GM12873 (cell line): ENCODE measurements around the gene MYOCD.

Experiments used
- TF ChIP-seq, protein P1 (sequence below): IDR thresholded peaks from 2 replicates; pipeline ENCODE4 v1.5.1; 2012; ENCODE audit warnings: low read depth, mild to moderate bottlenecking, moderate library complexity, low read length, control low read depth; ENCODE audit not compliant: insufficient read depth; ENCODE audit errors: missing control alignments

MYOCD gene

DNA sequence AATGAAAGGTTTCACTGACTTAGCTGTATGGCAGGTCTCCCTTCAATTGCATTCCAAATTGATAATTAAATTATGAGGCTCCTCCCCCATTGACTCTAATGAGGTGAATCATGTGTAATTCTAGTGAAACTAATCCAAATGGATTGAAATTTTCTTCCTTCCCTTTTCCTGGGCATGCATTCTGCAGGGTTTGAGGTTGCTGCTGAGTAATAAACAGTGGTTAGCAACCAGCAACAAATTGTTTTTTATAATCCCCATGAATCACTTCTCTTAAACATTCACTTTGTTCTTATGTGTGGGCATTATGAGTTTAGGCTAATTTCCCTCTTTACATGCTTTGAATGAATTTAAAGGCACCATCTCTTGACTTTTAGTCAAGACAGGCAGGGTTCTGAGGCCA is 43.4 kb downstream of the MYOCD start:
- TF ChIP-seq, protein P1, sequence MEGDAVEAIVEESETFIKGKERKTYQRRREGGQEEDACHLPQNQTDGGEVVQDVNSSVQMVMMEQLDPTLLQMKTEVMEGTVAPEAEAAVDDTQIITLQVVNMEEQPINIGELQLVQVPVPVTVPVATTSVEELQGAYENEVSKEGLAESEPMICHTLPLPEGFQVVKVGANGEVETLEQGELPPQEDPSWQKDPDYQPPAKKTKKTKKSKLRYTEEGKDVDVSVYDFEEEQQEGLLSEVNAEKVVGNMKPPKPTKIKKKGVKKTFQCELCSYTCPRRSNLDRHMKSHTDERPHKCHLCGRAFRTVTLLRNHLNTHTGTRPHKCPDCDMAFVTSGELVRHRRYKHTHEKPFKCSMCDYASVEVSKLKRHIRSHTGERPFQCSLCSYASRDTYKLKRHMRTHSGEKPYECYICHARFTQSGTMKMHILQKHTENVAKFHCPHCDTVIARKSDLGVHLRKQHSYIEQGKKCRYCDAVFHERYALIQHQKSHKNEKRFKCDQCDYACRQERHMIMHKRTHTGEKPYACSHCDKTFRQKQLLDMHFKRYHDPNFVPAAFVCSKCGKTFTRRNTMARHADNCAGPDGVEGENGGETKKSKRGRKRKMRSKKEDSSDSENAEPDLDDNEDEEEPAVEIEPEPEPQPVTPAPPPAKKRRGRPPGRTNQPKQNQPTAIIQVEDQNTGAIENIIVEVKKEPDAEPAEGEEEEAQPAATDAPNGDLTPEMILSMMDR = no peak

DNA sequence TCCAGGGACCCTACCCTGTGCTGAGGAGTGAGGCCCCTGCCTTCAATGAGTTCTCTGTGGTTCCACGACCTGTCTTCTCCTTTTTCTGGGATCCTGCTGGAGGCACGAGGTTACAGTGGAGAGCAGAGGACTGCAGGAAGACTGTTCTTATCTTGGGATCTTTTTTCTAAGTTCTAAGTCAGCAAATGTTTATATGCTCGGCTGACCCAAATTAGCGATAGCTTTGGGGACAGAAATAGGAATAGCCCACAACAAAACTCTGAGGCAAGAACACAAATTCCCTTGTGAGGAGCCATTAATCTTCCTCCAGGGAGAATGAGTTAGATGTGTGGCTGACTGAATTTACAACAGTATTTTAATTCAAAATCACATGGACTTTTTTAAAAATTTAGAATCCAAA is 46.7 kb downstream of the MYOCD start:
- TF ChIP-seq, protein P1 = no peak

DNA sequence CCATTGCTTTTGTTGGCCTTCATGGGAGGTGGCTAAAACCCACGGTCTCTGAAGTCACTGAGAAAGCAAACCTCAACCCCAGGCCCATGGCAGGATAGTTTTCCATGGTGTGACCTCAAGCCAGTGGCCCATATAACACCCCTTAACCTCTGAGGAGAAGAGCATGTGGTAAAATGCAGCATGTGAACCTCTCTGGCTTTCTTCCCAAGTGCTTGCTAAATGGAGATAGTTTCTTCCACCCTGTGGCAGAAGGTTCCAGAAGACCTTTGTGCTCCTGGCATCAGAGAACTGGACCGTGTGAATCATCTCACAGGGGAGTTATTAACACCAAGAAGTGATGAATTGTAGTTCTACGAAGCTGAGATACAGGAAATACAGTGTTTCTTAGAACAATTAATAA is 47.3 kb downstream of the MYOCD start:
- TF ChIP-seq, protein P1 = no peak

DNA sequence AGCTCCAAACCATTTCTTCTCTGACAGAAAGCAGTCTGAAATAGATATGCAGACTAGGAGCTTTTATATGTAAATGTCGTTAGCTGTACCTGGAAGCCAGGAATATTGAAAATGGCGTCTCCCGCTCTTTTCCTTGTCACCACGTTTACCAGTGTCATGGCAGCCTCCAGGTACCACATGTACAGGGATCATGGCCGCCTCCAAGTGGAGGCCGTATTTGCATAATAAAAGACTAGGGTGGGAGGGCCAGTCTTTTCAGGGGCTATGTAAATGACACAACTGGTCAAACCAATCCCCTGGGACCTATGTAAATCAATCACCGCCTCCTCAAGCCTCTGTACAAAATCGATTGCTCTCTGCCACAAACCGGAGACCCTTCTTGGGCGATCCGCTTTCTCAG is 54.3 kb downstream of the MYOCD start:
- TF ChIP-seq, protein P1 = no peak

DNA sequence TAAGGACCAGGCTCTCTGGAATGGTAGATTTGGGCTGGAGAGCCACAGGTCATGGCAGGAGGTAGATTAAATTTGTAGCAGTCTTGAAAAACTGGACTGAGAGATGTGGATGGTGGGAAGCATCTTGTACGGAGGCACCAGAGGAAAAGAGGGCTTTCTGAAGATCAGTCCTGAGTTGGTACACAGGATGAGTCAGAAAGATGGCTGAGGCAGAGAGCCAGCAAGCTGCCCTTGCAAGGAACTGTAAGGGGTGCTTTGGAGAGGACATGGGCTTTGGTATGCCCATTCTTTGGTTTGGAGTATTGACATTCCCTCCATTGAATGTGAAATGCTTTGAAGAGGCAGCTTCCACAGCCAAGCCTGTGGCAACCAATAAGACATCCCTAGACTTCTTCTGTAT is 55.9 kb downstream of the MYOCD start:
- TF ChIP-seq, protein P1 = no peak

DNA sequence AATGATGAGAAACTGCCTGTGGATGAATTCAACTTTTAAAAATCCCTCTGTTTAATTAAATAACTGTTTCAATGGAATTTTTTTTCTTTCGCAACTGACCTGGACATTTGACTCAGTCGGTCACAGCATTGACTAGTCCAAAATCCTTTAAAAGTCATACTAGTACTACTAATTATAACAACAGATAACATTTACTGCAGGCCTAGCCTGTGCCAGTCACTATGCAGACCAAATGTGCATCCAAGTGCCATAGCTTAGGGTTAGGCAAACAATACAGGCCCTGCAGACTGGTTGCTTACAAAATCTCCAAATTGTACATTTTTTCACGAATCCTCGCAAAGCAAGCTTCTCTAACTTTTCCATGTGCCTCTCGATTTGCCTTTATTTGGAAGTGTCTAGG is 56.6 kb downstream of the MYOCD start:
- TF ChIP-seq, protein P1 = no peak

DNA sequence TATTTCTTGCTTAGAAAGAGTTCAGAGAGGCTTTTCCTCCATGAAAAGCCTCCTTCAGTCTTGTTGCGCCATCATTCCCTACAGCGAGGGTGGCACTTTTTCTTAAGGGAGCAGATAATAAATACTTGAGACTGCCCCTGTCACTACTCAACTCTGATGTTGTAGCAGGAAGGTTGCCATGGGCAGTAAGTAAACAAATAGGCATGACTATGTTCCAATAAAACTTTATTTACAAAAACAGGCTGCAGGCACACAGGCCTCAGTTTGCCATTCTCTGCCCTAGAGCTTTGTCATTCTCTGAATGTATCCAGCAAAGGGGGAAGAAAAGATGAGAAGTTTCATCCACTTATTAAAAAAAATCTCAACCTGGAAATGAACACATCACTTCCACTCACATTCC is 60.4 kb downstream of the MYOCD start:
- TF ChIP-seq, protein P1 = no peak
